Ectodermal cell (in vitro differentiated cells): ENCODE data around the gene LPP.

Experiments used
- H3K27ac ChIP-seq: 2 replicates; pipeline ENCODE4 v1.7.0; 2013; ENCODE audit warnings: mild to moderate bottlenecking, low read depth, low read length; ENCODE audit not compliant: insufficient read depth, poor library complexity, severe bottlenecking
- H3K27me3 ChIP-seq: 2 replicates; pipeline ENCODE4 v1.7.0; 2013; ENCODE audit warnings: mild to moderate bottlenecking, low read length; ENCODE audit not compliant: insufficient read depth, control insufficient read depth, poor library complexity, severe bottlenecking
- H3K36me3 ChIP-seq: one replicate; pipeline ENCODE4 v1.7.0; 2013; ENCODE audit warnings: low read length; ENCODE audit not compliant: control insufficient read depth, insufficient read depth
- H3K4me1 ChIP-seq: one replicate; pipeline ENCODE4 v1.7.0; 2013; ENCODE audit warnings: low read length; ENCODE audit not compliant: control insufficient read depth, insufficient read depth
- H3K4me3 ChIP-seq: 2 replicates; pipeline ENCODE4 v1.7.0; 2013; ENCODE audit warnings: low read depth, low read length, control low read depth; ENCODE audit not compliant: insufficient read depth
- H3K9me3 ChIP-seq: 2 replicates; pipeline ENCODE4 v1.7.0; 2013; ENCODE audit warnings: mild to moderate bottlenecking, low read length, moderate library complexity; ENCODE audit not compliant: control insufficient read depth
- WGBS, 2 experiments: methylation state at CpG; one replicate each; pipeline ENCODE4 v1.1.7; 2013; ENCODE audit warnings: missing lambda C conversion rate in 2 of 2; 5-methylcytosine and 5-hydroxymethylcytosine counted together

The LPP gene

GRCh38 chr3:188400494-188401243 is 246.7 kb downstream of the LPP start:
- no peak overlapping the region for H3K27ac ChIP-seq
- H3K4me1 ChIP-seq: no peaks in the 10 kb centered on the region
- WGBS, 2 experiments: 84 to 91% methylated on average over 2 of the region's 2 CpGs

GRCh38 chr3:188401244-188401993 is 247.5 kb downstream of the LPP start:
- no peaks in the 10 kb centered on the region for H3K9me3 ChIP-seq
- H3K4me3 ChIP-seq: no peak overlapping the region
- no peak overlapping the region for H3K27ac ChIP-seq
- peaks cover 5% of the 10 kb centered on the region for H3K36me3 ChIP-seq
- no peaks in the 10 kb centered on the region for H3K4me1 ChIP-seq
- WGBS, 2 experiments: 93 to 96% methylated on average over 3 of the region's 3 CpGs
- H3K27me3 ChIP-seq: no peaks in the 10 kb centered on the region

More at GRCh38 chr3:188400494-188401243, 246.7 kb downstream of the LPP start:
- Histone ChIP-seq H3K27me3 (no peaks in the 10 kb centered on the region), H3K36me3 (no peaks in the 10 kb centered on the region), H3K9me3 (no peaks in the 10 kb centered on the region), H3K4me3 (no peak overlapping the region)

GRCh38 chr3:188402229-188402628 is 248.3 kb downstream of the LPP start:
- Histone ChIP-seq H3K36me3 (peaks cover 8% of the 10 kb centered on the region), H3K4me1 (no peaks in the 10 kb centered on the region), H3K27ac (no peak overlapping the region), H3K27me3 (no peaks in the 10 kb centered on the region), H3K4me3 (no peak overlapping the region), H3K9me3 (no peaks in the 10 kb centered on the region)

- Histone ChIP-seq H3K36me3 (peaks cover 8% of the 10 kb centered on the region), H3K4me3 (no peak overlapping the region), H3K27ac (no peak overlapping the region), H3K27me3 (no peaks in the 10 kb centered on the region), H3K9me3 (no peaks in the 10 kb centered on the region), H3K4me1 (no peaks in the 10 kb centered on the region)
- 100% methylated on average over 1 of the region's 1 CpG for WGBS, 2 experiments
These were observed 249.4 kb downstream of the LPP start for GRCh38 chr3:188403404-188403803.

- H3K36me3 ChIP-seq: peaks cover 8% of the 10 kb centered on the region
- no peaks in the 10 kb centered on the region for H3K4me1 ChIP-seq
- H3K9me3 ChIP-seq: no peaks in the 10 kb centered on the region
- H3K4me3 ChIP-seq: no peak overlapping the region
- H3K27ac ChIP-seq: no peak overlapping the region
- 89 to 96% methylated on average over 4 of the region's 4 CpGs for WGBS, 2 experiments
- H3K27me3 ChIP-seq: no peaks in the 10 kb centered on the region
These were observed 250.2 kb downstream of the LPP start for GRCh38 chr3:188404124-188404523.

- 92 to 94% methylated on average over 4 of the region's 4 CpGs for WGBS, 2 experiments
- H3K27me3 ChIP-seq: no peaks in the 10 kb centered on the region
- peaks cover 8% of the 10 kb centered on the region for H3K36me3 ChIP-seq
- no peaks in the 10 kb centered on the region for H3K9me3 ChIP-seq
- H3K4me1 ChIP-seq: no peaks in the 10 kb centered on the region
- no peak overlapping the region for H3K4me3 ChIP-seq
- no peak overlapping the region for H3K27ac ChIP-seq
These were observed 250.7 kb downstream of the LPP start for GRCh38 chr3:188404701-188405100.

GRCh38 chr3:188407158-188407880 is 253.4 kb downstream of the LPP start:
- no peaks in the 10 kb centered on the region for H3K4me1 ChIP-seq
- no peaks in the 10 kb centered on the region for H3K27me3 ChIP-seq
- WGBS, 2 experiments: 78 to 80% methylated on average over 6 of the region's 6 CpGs
- no peaks in the 10 kb centered on the region for H3K9me3 ChIP-seq
- H3K27ac ChIP-seq: no peak overlapping the region
- H3K4me3 ChIP-seq: no peak overlapping the region
- peaks cover 8% of the 10 kb centered on the region for H3K36me3 ChIP-seq

GRCh38 chr3:188408831-188409230 is 254.9 kb downstream of the LPP start:
- WGBS, 2 experiments: 86 to 97% methylated on average over 3 of the region's 3 CpGs
- Histone ChIP-seq H3K27ac (no peak overlapping the region), H3K4me1 (no peaks in the 10 kb centered on the region), H3K27me3 (no peaks in the 10 kb centered on the region), H3K4me3 (no peak overlapping the region), H3K9me3 (no peaks in the 10 kb centered on the region), H3K36me3 (peaks cover 8% of the 10 kb centered on the region)

- Histone ChIP-seq H3K4me1 (no peaks in the 10 kb centered on the region), H3K9me3 (no peaks in the 10 kb centered on the region)
- 100% methylated on average over 1 of the region's 2 CpGs; no CpG with 5 or more reads in 1 of the 2 experiments for WGBS, 2 experiments
These were observed 257.8 kb downstream of the LPP start for GRCh38 chr3:188411750-188412149.

GRCh38 chr3:188415196-188415595 is 261.2 kb downstream of the LPP start:
- WGBS, 2 experiments: 98 to 99% methylated on average over 3 of the region's 3 CpGs
- Histone ChIP-seq H3K4me3 (no peak overlapping the region), H3K27ac (no peak overlapping the region), H3K4me1 (no peaks in the 10 kb centered on the region), H3K27me3 (no peaks in the 10 kb centered on the region), H3K36me3 (no peaks in the 10 kb centered on the region), H3K9me3 (no peaks in the 10 kb centered on the region)

More at GRCh38 chr3:188411750-188412149, 257.8 kb downstream of the LPP start:
- no peak overlapping the region for H3K27ac ChIP-seq
- H3K36me3 ChIP-seq: no peaks in the 10 kb centered on the region
- no peaks in the 10 kb centered on the region for H3K27me3 ChIP-seq
- no peak overlapping the region for H3K4me3 ChIP-seq
